Measurements from ENCODE around the gene TNN. TPM values are rescaled to one million over a fixed set of nuclear protein-coding genes. Genes with fewer than 3 reads are reported as not detected.

TNN gene
- polyA plus RNA-seq, 1 donor from 2014 or later = not detected

- Histone ChIP-seq H3K27me3 (ENCODE audit: insufficient read depth, low read depth, low read length) (no peaks in the 10 kb centered on the region), H3K79me2 (replicated peaks; ENCODE audit: insufficient read depth, low read length) (no peaks in the 10 kb centered on the region), H3K9me3 (ENCODE audit: low read length) (no peaks in the 10 kb centered on the region), H3K4me2 (ENCODE audit: low read length) (no peak overlapping the region), H2AFZ (ENCODE audit: low read depth, low read length) (no peak overlapping the region), H4K20me1 (ENCODE audit: insufficient read depth) (no peaks in the 10 kb centered on the region), H3K9me2 (ENCODE audit: insufficient read depth, low read length) (no peaks in the 10 kb centered on the region), H3K27ac (ENCODE audit: low read length) (peak overlapping the region; percentile 75), H3K4me3 (ENCODE audit: low read length) (peak overlapping the region; percentile 39), H3K9ac (ENCODE audit: low read length) (peak overlapping the region; percentile 57), H3K36me3 (ENCODE audit: insufficient read depth, low read length) (no peaks in the 10 kb centered on the region), H3F3A (ENCODE audit: insufficient read depth, low read length, poor library complexity, severe bottlenecking) (peaks cover 2% of the 10 kb centered on the region)
- TF ChIP-seq POLR2AphosphoS5 (IDR thresholded peaks at IDR 0.05) = peak; percentile 33
- peak; percentile 63 for TF ChIP-seq REST (IDR thresholded peaks at IDR 0.05; ENCODE audit: borderline replicate concordance)
- no peak for TF ChIP-seq MXI1 (conservative IDR thresholded peaks at IDR 0.05; ENCODE audit: poor library complexity, severe bottlenecking)
- no peak for TF ChIP-seq SMC3 (conservative IDR thresholded peaks at IDR 0.05; ENCODE audit: poor library complexity)
- TF ChIP-seq CTCF (IDR thresholded peaks at IDR 0.05; ENCODE audit: poor library complexity, severe bottlenecking) = no peak
- no peak for TF ChIP-seq TAF1 (IDR thresholded peaks at IDR 0.05; ENCODE audit: low read depth)
Measured at GRCh38 chr1:175072099-175072951, 4.7 kb downstream of the TNN start.

GRCh38 chr1:175073061-175073460 lies 5.4 kb downstream of the TNN start:
- H3K27me3 ChIP-seq (ENCODE audit: insufficient read depth, low read depth, low read length) = no peaks in the 10 kb centered on the region
- TF ChIP-seq SMC3 (conservative IDR thresholded peaks at IDR 0.05; ENCODE audit: poor library complexity) (no peak), REST (IDR thresholded peaks at IDR 0.05; ENCODE audit: borderline replicate concordance) (no peak), CTCF (IDR thresholded peaks at IDR 0.05; ENCODE audit: poor library complexity, severe bottlenecking) (no peak)
- H3K27ac ChIP-seq (ENCODE audit: low read length) = peak overlapping the region; percentile 75
- no peaks in the 10 kb centered on the region for H3K79me2 ChIP-seq (replicated peaks; ENCODE audit: insufficient read depth, low read length)
- peaks cover 2% of the 10 kb centered on the region for H3F3A ChIP-seq (ENCODE audit: insufficient read depth, low read length, poor library complexity, severe bottlenecking)
- no peak overlapping the region for H3K4me2 ChIP-seq (ENCODE audit: low read length)
- no peaks in the 10 kb centered on the region for H3K9me2 ChIP-seq (ENCODE audit: insufficient read depth, low read length)
- H3K9me3 ChIP-seq (ENCODE audit: low read length) = no peaks in the 10 kb centered on the region
- no peaks in the 10 kb centered on the region for H3K36me3 ChIP-seq (ENCODE audit: insufficient read depth, low read length)
- no peaks in the 10 kb centered on the region for H4K20me1 ChIP-seq (ENCODE audit: insufficient read depth)
- H3K9ac ChIP-seq (ENCODE audit: low read length) = peak overlapping the region; percentile 24
- no peak overlapping the region for H3K4me3 ChIP-seq (ENCODE audit: low read length)
- no peak overlapping the region for H2AFZ ChIP-seq (ENCODE audit: low read depth, low read length)
